ENCODE results near the gene IPO4. TPM values are rescaled to one million over a fixed set of nuclear protein-coding genes. Genes with fewer than 3 reads are reported as not detected.

The IPO4 gene
- total RNA-seq, 4 donors from 2014 or later: 25.1 to 40.0 (median 32.6) TPM

DNA sequence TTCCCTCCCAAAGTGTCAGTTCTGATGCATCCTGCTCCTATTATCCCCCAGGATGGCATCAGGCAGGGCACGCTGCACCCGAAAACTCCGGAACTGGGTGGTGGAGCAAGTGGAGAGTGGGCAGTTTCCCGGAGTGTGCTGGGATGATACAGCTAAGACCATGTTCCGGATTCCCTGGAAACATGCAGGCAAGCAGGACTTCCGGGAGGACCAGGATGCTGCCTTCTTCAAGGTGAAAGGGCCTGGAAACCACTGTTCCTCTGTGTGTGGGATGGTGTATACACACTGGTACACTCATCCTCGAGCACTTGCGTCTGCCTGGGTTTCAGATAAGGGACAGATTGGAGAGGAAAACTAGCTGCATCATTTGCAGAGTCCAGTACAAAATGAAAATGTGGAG is 26.5 kb downstream of the IPO4 start:
- intact Hi-C loops (cut with DNase I; ENCODE audit: low total_unique reads): no loop called here
- DNase-seq (ENCODE audit: low spot score in 2 of 2): no peak
- 40 to 46% methylated on average over 8 of the region's 8 CpGs for WGBS, 2 donors
- TF ChIP-seq CTCF (IDR thresholded peaks at IDR 0.05) (no peak), POLR2A (IDR thresholded peaks at IDR 0.05) (no peak)
- peak overlapping the region; percentile 53 for H3K4me3 ChIP-seq (ENCODE audit: low read depth, poor library complexity, severe bottlenecking)

- DNase-seq (ENCODE audit: low spot score in 2 of 2): peak; percentile 97 to 99
- peak within 1 kb of the TSS; percentile 53 for H3K4me3 ChIP-seq (ENCODE audit: low read depth, poor library complexity, severe bottlenecking)
- intact Hi-C loops (cut with DNase I; ENCODE audit: low total_unique reads): no loop called here
- TF ChIP-seq POLR2A (IDR thresholded peaks at IDR 0.05) (no peak), CTCF (IDR thresholded peaks at IDR 0.05) (peak in 1 of 3 donors; percentile 97)
- WGBS, 2 donors: 0 to 1% methylated on average over 11 of the region's 12 CpGs
These were observed 27.5 kb downstream of the IPO4 start, which contains the start of gene IRF9 for GRCh38 chr14:24160850-24161804. IRF9 (plus strand) TSS chr14:24161265; CDS start chr14:24162145, 880 bp downstream.

DNA sequence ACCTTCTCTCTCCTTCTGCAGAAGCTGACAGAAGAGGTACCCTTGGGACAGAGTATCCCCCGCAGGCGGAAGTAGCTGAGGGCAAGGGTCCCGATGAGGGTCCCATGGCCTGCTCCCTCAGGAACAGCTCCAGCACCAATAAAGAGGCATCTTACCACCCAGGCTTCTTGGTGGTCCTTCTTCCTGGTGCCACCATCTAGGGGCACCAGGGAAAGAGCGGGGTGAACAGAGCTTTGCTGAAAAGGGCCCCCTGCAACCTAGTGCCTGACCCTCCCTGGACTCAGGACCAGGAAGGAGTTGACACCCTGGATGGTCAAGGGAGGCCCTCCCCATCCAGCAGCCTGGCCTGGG is 28.1 kb downstream of the IPO4 start:
- no peak for TF ChIP-seq CTCF (IDR thresholded peaks at IDR 0.05)
- no peak for TF ChIP-seq POLR2A (IDR thresholded peaks at IDR 0.05)
- 93 to 94% methylated on average over 4 of the region's 4 CpGs for WGBS, 2 donors
- intact Hi-C loops (cut with DNase I; ENCODE audit: low total_unique reads): no loop called here
- no peak overlapping the region for H3K4me3 ChIP-seq (ENCODE audit: low read depth, poor library complexity, severe bottlenecking)
- DNase-seq (ENCODE audit: low spot score in 2 of 2): no peak

DNA sequence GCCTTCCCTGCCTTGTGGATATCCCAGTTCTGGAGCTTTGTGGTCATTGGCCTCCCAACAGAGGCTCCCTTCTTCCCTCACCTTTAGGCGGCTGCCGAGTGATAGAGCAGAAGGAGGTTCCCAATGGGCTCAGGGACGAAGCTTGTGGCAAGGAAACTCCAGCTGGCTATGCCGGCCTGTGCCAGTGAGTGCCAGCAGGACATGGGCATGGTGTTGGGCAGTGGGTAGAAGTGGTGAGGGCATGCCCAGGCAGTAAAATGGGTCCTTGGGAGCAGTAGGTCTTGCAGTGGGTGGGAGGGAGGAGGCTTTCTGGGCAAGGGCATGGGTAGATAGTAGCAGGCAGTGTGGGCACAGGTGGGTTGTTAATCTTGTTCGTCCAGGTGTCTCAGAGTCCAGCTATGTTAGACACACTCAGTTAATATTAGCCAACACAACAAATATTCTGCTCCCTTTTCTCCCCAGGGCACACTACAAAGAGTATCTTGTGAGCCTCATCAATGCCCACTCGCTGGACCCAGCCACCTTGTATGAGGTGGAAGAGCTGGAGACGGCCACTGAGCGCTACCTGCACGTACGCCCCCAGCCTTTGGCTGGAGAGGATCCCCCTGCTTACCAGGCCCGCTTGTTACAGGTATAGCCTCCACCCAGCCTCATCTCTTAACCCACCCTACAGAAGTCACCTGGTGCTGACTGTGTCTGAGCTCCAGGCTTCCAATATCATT is 28.7 kb downstream of the IPO4 start:
- WGBS, 2 donors: 82 to 83% methylated on average over 11 of the region's 11 CpGs
- intact Hi-C loops (cut with DNase I; ENCODE audit: low total_unique reads): no loop called here
- peak in 1 of 2 donors; percentile 81 for DNase-seq (ENCODE audit: low spot score in 2 of 2)
- no peak overlapping the region for H3K4me3 ChIP-seq (ENCODE audit: low read depth, poor library complexity, severe bottlenecking)
- TF ChIP-seq POLR2A (IDR thresholded peaks at IDR 0.05): no peak
- TF ChIP-seq CTCF (IDR thresholded peaks at IDR 0.05): no peak

DNA sequence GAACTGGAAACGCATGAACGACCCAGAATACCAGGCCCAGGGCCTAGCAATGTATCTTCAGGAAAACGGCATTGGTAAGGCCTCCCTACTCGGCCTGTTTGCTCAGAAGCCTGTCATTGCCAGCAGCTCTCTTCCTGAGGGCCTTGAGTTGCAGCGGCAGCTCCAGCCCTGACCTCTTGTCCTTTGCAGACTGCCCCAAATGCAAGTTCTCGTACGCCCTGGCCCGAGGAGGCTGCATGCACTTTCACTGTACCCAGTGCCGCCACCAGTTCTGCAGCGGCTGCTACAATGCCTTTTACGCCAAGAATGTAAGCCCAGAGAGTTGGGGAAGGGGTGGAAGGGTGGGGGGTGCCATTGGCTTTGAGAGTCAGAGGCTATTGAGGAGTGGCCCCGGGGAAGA is 31.3 kb downstream of the IPO4 start:
- H3K4me3 ChIP-seq (ENCODE audit: low read depth, poor library complexity, severe bottlenecking): no peak overlapping the region
- WGBS, 2 donors: 91 to 93% methylated on average over 12 of the region's 12 CpGs
- intact Hi-C loops (cut with DNase I; ENCODE audit: low total_unique reads): no loop called here
- DNase-seq (ENCODE audit: low spot score in 2 of 2): no peak
- TF ChIP-seq POLR2A (IDR thresholded peaks at IDR 0.05) (no peak), CTCF (IDR thresholded peaks at IDR 0.05) (no peak)
